PFSK-1 (cell line): Measurements from ENCODE around the gene CSNK1G2.

Experiments
- FOXP2 ChIP-seq: optimal IDR thresholded peaks from 2 replicates; pipeline ENCODE3; 2011; ENCODE audit warnings: borderline replicate concordance, control low read depth, inconsistent platforms; ENCODE audit not compliant: insufficient read depth; ENCODE audit errors: extremely low read length, extremely low read depth
- POLR2AphosphoS5 ChIP-seq: IDR thresholded peaks from 2 replicates; pipeline ENCODE4 v1.6.1; 2012; ENCODE audit warnings: low read depth, mild to moderate bottlenecking, control low read depth, low read length, moderate library complexity
- SIN3A ChIP-seq: IDR thresholded peaks from 2 replicates; pipeline ENCODE4 v1.6.1; 2012; ENCODE audit warnings: mild to moderate bottlenecking, low read length, moderate library complexity, borderline replicate concordance; ENCODE audit not compliant: insufficient read depth
- TAF1 ChIP-seq: IDR thresholded peaks from 2 replicates; pipeline ENCODE4 v1.6.1; 2012; ENCODE audit warnings: low read length, control low read depth, borderline replicate concordance; ENCODE audit not compliant: insufficient read depth
- TF ChIP-seq, protein P1 (sequence below), 2 experiments: IDR thresholded peaks; 2 replicates each; pipeline versions ENCODE4 v1.6.1 to v1.8.0; 2011 to 2012; ENCODE audit warnings: low read depth in 2 of 2, low read length in 2 of 2, control low read depth in 1 of 2, inconsistent platforms in 1 of 2, mild to moderate bottlenecking in 1 of 2, moderate library complexity in 1 of 2; ENCODE audit not compliant: insufficient read depth in 1 of 2

CSNK1G2 gene

DNA sequence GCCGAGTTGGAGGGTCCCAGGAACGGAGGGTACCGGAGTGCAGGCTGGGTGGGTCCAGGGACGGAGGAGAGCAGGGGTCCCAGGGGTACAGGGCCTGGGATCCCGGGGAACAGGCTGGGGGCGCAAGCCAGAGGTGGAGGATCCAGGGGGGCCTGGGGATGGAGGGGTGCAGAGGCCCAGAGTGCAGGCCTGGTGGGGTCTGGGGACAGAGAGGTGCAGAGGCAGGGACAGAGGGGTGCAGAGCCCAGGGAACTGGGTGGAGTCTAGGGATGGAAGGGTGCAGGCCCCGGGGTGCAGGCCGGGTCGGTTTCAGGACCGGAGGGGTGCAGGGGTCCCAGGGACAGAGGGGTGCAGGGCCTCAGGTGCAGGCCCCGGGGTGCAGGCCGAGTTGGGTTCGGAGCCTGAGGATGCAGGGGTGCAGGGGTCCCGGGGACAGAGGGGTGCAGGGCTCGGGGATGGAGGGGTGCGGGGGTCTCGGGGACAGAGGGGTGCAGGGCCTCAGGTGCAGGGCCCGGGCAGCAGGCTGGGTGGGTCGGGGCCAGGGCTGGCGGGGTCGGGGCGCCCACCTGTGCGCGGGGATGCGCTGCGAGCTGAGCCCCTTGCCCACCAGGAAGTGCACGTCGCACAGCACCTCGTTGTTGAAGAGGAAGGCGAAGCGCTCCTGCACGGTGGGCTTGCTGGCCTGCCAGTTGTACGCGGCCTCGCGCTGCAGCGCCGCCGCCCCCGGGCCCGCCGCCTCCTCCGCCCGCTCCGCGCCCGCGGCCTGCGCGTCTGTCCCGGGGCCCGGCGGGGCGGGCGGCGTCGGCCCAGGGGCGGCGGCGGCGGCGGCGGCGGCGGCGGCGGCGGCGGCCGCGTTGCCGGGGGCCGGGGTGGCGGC is 74.0 kb downstream of the CSNK1G2 start:
- TF ChIP-seq TAF1: no peak
- no peak for TF ChIP-seq POLR2AphosphoS5
- TF ChIP-seq, protein P1, sequence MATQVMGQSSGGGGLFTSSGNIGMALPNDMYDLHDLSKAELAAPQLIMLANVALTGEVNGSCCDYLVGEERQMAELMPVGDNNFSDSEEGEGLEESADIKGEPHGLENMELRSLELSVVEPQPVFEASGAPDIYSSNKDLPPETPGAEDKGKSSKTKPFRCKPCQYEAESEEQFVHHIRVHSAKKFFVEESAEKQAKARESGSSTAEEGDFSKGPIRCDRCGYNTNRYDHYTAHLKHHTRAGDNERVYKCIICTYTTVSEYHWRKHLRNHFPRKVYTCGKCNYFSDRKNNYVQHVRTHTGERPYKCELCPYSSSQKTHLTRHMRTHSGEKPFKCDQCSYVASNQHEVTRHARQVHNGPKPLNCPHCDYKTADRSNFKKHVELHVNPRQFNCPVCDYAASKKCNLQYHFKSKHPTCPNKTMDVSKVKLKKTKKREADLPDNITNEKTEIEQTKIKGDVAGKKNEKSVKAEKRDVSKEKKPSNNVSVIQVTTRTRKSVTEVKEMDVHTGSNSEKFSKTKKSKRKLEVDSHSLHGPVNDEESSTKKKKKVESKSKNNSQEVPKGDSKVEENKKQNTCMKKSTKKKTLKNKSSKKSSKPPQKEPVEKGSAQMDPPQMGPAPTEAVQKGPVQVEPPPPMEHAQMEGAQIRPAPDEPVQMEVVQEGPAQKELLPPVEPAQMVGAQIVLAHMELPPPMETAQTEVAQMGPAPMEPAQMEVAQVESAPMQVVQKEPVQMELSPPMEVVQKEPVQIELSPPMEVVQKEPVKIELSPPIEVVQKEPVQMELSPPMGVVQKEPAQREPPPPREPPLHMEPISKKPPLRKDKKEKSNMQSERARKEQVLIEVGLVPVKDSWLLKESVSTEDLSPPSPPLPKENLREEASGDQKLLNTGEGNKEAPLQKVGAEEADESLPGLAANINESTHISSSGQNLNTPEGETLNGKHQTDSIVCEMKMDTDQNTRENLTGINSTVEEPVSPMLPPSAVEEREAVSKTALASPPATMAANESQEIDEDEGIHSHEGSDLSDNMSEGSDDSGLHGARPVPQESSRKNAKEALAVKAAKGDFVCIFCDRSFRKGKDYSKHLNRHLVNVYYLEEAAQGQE (IDR thresholded peaks at IDR 0.05; ENCODE audit: insufficient read depth in 1 of 2, low read depth in 2 of 2, low read length in 2 of 2): no peak
- no peak for TF ChIP-seq FOXP2
- no peak for TF ChIP-seq SIN3A

DNA sequence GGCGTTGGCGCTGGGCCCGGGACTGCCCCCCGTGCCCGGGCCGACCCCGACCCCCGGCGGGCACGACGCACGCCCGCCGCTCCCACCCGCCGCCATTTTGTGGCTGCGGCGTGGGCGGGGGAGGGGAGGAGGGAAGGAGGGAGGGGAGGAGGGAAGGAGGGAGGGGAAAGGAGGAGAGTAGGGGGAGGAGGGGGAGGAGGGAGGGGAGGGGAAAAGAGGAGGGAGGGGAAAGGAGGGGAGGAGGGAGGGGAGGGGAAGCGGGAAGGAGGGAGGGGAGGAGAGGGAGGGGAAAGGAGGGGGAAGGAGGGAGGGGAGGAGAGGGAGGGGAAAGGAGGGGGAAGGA is 74.6 kb downstream of the CSNK1G2 start, which contains the start of gene BTBD2:
Gene BTBD2, minus strand, starts transcription at position 107 of the 343 bp plus-strand sequence. Its CDS starts 11 bp downstream, at position 96.
- TF ChIP-seq, protein P1 (IDR thresholded peaks at IDR 0.05; ENCODE audit: insufficient read depth in 1 of 2, low read depth in 2 of 2, low read length in 2 of 2): no peak
- TF ChIP-seq TAF1: peak; percentile 54; the same call in 1 of the 2 replicates

DNA sequence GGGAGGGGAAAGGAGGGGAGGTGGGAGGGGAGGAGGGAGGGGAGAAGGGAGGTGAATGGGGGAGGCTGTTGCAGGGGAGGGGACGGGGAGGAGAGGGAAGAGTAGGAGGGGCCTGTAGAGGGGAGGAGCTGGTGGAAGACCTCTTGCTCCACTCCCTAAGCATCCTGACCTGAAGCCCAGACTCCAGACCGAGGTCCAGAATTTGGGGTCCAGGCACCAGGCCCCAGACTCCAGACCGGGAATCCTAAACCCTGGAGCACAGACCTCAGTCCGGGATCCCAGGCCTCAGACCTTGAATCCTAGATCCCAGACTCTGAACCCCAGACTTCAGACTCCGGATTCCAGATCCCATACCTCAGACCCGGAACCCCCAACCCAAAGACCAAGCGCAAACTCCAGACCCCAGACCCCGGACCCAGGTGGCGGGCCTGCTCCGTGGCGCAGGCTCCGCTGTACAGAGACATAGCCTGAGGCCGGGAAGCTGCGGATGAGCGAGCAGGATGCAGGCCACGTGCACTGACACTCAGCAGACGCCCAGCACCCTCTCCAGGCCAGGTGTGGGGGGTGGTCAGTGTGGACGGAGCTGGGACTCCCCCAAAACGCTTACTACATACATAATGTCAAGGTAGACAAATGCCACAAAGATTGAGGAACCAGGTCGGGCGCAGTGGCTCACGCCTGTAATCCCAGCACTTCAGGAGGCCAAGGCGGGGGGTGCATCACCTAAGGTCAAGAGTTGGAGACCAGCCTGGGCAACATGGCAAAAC is 75.3 kb downstream of the CSNK1G2 start:
- TF ChIP-seq SIN3A (no peak), TAF1 (no peak), FOXP2 (peak; percentile 56), POLR2AphosphoS5 (peak; percentile 44; the same call in 1 of the 2 replicates)
- TF ChIP-seq, protein P1 (IDR thresholded peaks at IDR 0.05; ENCODE audit: insufficient read depth in 1 of 2, low read depth in 2 of 2, low read length in 2 of 2): no peak

DNA sequence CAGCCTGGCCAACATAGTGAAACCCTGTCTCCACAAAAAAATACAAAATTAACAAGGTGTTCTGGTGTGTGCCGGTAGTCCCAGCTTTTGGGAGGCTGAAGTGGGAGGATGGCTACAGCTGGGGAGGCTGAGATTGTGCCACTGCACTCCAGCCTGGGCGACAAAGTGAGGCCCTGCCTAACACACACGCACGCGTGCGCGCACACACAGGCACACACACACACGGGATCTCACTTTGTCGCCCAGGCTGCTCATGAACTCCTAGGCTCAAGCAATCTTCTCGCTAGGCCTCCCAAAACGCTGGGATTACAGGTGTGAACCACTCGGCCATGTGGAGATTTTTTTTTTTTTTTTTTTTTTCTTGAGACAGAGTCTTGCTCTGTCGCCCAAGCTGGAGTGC is 77.8 kb downstream of the CSNK1G2 start:
- no peak for TF ChIP-seq SIN3A

DNA sequence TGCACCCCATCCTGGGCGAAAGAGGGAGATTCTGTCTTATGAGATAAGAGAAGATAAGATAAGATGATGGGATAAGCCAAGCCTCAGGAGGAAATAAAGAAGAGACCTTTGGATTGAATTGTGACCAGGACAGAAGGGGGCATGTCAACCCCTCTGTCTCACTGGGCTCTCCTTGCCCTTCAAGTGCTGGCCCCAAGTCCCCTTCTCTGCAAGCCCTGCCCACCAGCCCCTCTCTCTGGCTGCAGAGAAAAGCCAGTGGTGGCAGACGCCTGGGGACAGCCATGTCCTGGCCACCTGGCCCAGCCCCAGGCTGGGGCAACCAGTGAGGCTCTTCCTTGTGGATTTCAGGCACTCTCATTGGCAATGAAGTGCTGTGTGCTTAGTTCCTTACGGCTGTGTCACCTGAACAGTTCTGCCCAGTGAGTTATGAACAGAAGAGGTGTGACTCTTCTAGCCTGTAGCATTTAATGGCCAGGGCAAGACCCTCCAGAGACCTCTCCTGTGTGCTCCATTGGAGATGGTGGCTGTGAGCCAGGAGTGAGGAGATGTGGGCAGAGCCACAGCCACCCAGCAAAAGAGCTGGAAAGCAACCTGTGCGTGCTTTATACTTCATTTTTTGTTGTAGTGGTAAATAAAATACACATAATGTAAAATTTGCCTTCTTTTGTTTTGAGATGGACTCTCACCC is 80.6 kb downstream of the CSNK1G2 start:
- TF ChIP-seq SIN3A (no peak), TAF1 (no peak), POLR2AphosphoS5 (no peak), FOXP2 (no peak)
- TF ChIP-seq, protein P1 (IDR thresholded peaks at IDR 0.05; ENCODE audit: insufficient read depth in 1 of 2, low read depth in 2 of 2, low read length in 2 of 2): no peak
